ENCODE data around the gene KIT.

Gene KIT

DNA sequence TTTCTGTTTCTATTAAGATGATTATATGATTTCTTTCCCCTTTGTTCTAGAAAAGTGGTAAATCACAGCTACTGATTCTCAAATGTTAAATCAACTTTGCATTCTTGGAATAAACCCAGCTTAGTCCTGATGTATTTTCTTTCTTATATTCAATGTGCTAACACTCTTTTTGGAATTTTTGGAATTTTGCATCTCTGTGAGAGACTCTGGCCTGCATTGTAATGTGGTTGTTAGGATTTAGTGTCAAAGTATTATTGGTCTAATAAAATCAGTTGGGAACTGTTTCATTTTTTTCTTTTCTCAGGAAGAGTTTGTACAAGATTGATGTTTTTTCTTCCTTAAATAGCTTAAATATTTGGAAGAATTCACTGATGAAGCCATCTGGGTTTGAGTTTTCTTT lies 109.6 kb downstream of the KIT start:
- Histone ChIP-seq H3K4me3 (replicated peaks; ENCODE audit: insufficient read depth, low read length) (no peak overlapping the region), H3K27me3 (ENCODE audit: insufficient read depth, poor library complexity, severe bottlenecking) (no peaks in the 10 kb centered on the region), H3K27ac (replicated peaks) (no peak overlapping the region)
- TF ChIP-seq, protein P1, sequence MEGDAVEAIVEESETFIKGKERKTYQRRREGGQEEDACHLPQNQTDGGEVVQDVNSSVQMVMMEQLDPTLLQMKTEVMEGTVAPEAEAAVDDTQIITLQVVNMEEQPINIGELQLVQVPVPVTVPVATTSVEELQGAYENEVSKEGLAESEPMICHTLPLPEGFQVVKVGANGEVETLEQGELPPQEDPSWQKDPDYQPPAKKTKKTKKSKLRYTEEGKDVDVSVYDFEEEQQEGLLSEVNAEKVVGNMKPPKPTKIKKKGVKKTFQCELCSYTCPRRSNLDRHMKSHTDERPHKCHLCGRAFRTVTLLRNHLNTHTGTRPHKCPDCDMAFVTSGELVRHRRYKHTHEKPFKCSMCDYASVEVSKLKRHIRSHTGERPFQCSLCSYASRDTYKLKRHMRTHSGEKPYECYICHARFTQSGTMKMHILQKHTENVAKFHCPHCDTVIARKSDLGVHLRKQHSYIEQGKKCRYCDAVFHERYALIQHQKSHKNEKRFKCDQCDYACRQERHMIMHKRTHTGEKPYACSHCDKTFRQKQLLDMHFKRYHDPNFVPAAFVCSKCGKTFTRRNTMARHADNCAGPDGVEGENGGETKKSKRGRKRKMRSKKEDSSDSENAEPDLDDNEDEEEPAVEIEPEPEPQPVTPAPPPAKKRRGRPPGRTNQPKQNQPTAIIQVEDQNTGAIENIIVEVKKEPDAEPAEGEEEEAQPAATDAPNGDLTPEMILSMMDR (IDR thresholded peaks at IDR 0.05; ENCODE audit: insufficient read depth, low read length) = no peak
- no peak for TF ChIP-seq SPI1 (IDR thresholded peaks at IDR 0.05; ENCODE audit: borderline replicate concordance, low read depth)
- TF ChIP-seq, protein P2, sequence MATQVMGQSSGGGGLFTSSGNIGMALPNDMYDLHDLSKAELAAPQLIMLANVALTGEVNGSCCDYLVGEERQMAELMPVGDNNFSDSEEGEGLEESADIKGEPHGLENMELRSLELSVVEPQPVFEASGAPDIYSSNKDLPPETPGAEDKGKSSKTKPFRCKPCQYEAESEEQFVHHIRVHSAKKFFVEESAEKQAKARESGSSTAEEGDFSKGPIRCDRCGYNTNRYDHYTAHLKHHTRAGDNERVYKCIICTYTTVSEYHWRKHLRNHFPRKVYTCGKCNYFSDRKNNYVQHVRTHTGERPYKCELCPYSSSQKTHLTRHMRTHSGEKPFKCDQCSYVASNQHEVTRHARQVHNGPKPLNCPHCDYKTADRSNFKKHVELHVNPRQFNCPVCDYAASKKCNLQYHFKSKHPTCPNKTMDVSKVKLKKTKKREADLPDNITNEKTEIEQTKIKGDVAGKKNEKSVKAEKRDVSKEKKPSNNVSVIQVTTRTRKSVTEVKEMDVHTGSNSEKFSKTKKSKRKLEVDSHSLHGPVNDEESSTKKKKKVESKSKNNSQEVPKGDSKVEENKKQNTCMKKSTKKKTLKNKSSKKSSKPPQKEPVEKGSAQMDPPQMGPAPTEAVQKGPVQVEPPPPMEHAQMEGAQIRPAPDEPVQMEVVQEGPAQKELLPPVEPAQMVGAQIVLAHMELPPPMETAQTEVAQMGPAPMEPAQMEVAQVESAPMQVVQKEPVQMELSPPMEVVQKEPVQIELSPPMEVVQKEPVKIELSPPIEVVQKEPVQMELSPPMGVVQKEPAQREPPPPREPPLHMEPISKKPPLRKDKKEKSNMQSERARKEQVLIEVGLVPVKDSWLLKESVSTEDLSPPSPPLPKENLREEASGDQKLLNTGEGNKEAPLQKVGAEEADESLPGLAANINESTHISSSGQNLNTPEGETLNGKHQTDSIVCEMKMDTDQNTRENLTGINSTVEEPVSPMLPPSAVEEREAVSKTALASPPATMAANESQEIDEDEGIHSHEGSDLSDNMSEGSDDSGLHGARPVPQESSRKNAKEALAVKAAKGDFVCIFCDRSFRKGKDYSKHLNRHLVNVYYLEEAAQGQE (IDR thresholded peaks at IDR 0.05; ENCODE audit: insufficient replicate concordance, low read depth) = no peak
- no peak for TF ChIP-seq GABPA (IDR thresholded peaks at IDR 0.05; ENCODE audit: low read depth)
- TF ChIP-seq POLR2AphosphoS5 (IDR thresholded peaks at IDR 0.05; ENCODE audit: low read depth) = no peak
- no peak for DNase-seq (ENCODE audit: low read depth in 1 of 2, low spot score in 1 of 2)

DNA sequence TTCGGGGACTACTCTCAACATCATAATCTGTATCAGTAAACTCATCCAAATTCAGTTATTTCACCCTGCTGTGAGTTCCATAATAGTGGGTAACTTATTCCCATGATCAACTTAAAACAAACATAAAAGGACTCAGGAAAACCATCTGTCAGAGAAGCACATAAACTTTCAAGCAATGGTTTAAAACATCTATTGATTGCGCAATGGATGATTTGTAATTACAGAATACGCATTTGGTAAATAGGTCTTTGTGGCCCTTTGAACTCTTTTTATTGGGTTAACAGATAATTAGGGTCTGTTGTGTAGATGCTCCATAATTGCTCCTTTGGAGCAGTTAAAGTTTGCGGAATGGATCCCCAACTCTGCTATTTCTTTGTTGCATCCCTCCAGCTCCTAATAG lies 115.3 kb downstream of the KIT start:
- H3K27ac ChIP-seq (replicated peaks) = no peak overlapping the region
- no peak for DNase-seq (ENCODE audit: low read depth in 1 of 2, low spot score in 1 of 2)
- TF ChIP-seq POLR2AphosphoS5 (IDR thresholded peaks at IDR 0.05; ENCODE audit: low read depth) (no peak), GABPA (IDR thresholded peaks at IDR 0.05; ENCODE audit: low read depth) (no peak), SPI1 (IDR thresholded peaks at IDR 0.05; ENCODE audit: borderline replicate concordance, low read depth) (no peak)
- TF ChIP-seq, protein P1 (IDR thresholded peaks at IDR 0.05; ENCODE audit: insufficient read depth, low read length) = no peak
- TF ChIP-seq, protein P2 (IDR thresholded peaks at IDR 0.05; ENCODE audit: insufficient replicate concordance, low read depth) = no peak

DNA sequence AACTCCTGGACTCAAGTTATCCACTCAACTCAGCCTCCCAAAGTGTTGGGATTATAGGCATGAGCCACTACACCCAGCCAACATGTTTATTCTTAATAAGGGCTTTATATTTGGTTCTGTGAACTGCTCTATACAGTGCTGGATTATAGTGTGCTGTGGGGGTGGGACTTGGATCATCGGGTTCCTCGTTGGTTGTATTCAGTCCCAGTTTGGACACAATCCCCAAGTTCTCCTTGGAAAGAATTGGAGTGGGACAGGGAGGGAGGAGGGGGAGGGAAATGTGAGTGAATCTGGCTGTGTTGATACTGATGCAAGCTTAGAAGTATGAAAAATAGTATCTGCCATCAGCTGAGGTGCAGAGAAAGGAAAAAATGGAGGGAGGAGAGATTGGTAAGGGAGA lies 121.3 kb downstream of the KIT start:
- no peak overlapping the region for H3K27ac ChIP-seq (replicated peaks)
- H3K27me3 ChIP-seq (ENCODE audit: insufficient read depth, poor library complexity, severe bottlenecking) = no peaks in the 10 kb centered on the region
- DNase-seq (ENCODE audit: low read depth in 1 of 2, low spot score in 1 of 2) = no peak
- TF ChIP-seq GABPA (IDR thresholded peaks at IDR 0.05; ENCODE audit: low read depth) = no peak
- no peak for TF ChIP-seq POLR2AphosphoS5 (IDR thresholded peaks at IDR 0.05; ENCODE audit: low read depth)
- TF ChIP-seq, protein P1 (IDR thresholded peaks at IDR 0.05; ENCODE audit: insufficient read depth, low read length) = no peak
- no peak for TF ChIP-seq SPI1 (IDR thresholded peaks at IDR 0.05; ENCODE audit: borderline replicate concordance, low read depth)
- TF ChIP-seq, protein P2 (IDR thresholded peaks at IDR 0.05; ENCODE audit: insufficient replicate concordance, low read depth) = no peak
- no peak overlapping the region for H3K4me3 ChIP-seq (replicated peaks; ENCODE audit: insufficient read depth, low read length)

More for the DNA sequence above, 115.3 kb downstream of the KIT start:
- Histone ChIP-seq H3K27me3 (ENCODE audit: insufficient read depth, poor library complexity, severe bottlenecking) (no peaks in the 10 kb centered on the region), H3K4me3 (replicated peaks; ENCODE audit: insufficient read depth, low read length) (no peak overlapping the region)

Measured in HL-60 (cell line).